Stimulated activated CD8-positive, alpha-beta memory T cell treated with anti-CD3 and anti-CD28 coated beads, Interleukin-15, amount 100 ng/mL, for 24 hours (primary cell): Measurements from ENCODE around the gene GRIN2D.

Source experiments
- DNase-seq: peaks from one replicate; pipeline ENCODE4 v3.0.0-alpha.2; 2020; ENCODE audit warnings: low read depth

Gene GRIN2D

DNA sequence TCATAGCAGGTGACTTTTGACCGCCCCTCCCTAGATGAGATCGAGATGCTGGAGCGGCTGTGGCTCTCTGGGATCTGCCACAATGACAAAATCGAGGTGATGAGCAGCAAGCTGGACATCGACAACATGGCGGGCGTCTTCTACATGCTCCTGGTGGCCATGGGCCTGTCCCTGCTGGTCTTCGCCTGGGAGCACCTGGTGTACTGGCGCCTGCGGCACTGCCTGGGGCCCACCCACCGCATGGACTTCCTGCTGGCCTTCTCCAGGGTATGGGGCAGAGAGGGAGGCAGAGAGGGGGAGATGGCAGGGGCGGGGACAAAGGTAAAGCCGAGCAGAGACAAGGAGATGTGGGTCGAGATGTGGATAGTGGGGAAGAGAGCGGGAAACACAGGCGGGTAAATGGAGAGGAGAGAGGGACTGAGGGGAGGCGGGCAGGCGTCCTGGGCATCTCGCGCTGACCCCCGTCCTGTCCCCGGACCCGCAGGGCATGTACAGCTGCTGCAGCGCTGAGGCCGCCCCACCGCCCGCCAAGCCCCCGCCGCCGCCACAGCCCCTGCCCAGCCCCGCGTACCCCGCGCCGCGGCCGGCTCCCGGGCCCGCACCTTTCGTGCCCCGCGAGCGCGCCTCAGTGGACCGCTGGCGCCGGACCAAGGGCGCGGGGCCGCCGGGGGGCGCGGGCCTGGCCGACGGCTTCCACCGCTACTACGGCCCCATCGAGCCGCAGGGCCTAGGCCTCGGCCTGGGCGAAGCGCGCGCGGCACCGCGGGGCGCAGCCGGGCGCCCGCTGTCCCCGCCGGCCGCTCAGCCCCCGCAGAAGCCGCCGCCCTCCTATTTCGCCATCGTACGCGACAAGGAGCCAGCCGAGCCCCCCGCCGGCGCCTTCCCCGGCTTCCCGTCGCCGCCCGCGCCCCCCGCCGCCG lies 48.9 kb downstream of the GRIN2D start:
- no peak for DNase-seq

DNA sequence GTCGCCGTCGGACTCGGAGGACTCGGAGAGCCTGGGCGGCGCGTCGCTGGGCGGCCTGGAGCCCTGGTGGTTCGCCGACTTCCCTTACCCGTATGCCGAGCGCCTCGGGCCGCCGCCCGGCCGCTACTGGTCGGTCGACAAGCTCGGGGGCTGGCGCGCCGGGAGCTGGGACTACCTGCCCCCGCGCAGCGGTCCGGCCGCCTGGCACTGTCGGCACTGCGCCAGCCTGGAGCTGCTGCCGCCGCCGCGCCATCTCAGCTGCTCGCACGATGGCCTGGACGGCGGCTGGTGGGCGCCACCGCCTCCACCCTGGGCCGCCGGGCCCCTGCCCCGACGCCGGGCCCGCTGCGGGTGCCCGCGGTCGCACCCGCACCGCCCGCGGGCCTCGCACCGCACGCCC lies 49.8 kb downstream of the GRIN2D start:
- DNase-seq, result no peak
